PC-3 (cell line): Measurements from ENCODE around the gene PIK3R5.

ENCODE experiments used
- CTCF ChIP-seq: fragments of 300-600 bp; sonication (generic); conservative IDR thresholded peaks from 2 replicates; pipeline ENCODE4 v1.5.1; 2017; ENCODE audit warnings: antibody characterized with exemption, low read depth, mild to moderate bottlenecking, low read length
- EZH2 ChIP-seq: fragments of 300-600 bp; sonication (generic); IDR thresholded peaks from one replicate; pipeline ENCODE4 v1.6.1; 2017; ENCODE audit warnings: antibody characterized with exemption, mild to moderate bottlenecking, low read length; ENCODE audit not compliant: unreplicated experiment
- EZH2phosphoT487 ChIP-seq: fragments of 300-600 bp; sonication (generic); IDR thresholded peaks from 2 replicates; pipeline ENCODE4 v1.6.1; 2018; ENCODE audit warnings: mild to moderate bottlenecking, antibody characterized with exemption, low read length, borderline replicate concordance

- TF ChIP-seq CTCF (no peak), EZH2phosphoT487 (no peak), EZH2 (no peak)
Observed at GRCh38 chr17:8831234-8831849, 134.2 kb downstream of the PIK3R5 start.
